Brain microvascular endothelial cell (primary cell): Measurements from ENCODE around the gene CNNM3.

ENCODE experiments used
- DNase-seq: peaks from one replicate; pipeline ENCODE4 v3.0.0-alpha.2; 2020
- H3K27ac ChIP-seq: fragments of 250-450 bp; sonication (Bioruptor Pico); 2 replicates; pipeline ENCODE4 v1.5.1; 2020; ENCODE audit warnings: mild to moderate bottlenecking, moderate library complexity
- H3K27me3 ChIP-seq: fragments of 250-450 bp; sonication (Bioruptor Pico); replicated peaks from 2 replicates; pipeline ENCODE4 v1.5.1; 2020; ENCODE audit warnings: mild to moderate bottlenecking
- H3K36me3 ChIP-seq: fragments of 250-450 bp; sonication (Bioruptor Pico); replicated peaks from 2 replicates; pipeline ENCODE4 v1.5.1; 2020; ENCODE audit warnings: mild to moderate bottlenecking
- H3K4me3 ChIP-seq: 2 replicates; pipeline ENCODE4 v1.5.1; 2011; ENCODE audit warnings: low read depth, mild to moderate bottlenecking, control low read depth, low read length, moderate library complexity
- in situ Hi-C: cut with HindIII; loops from 2 replicates; pipeline ENCODE4 v1.10.0; 2017; ENCODE audit warnings: low sequenced_read_pairs, low pct_ligation_motif_present
- TF ChIP-seq, protein P1 (sequence below): IDR thresholded peaks from 2 replicates; pipeline ENCODE4 v1.5.1; 2011; ENCODE audit warnings: low read depth, mild to moderate bottlenecking, moderate library complexity, low read length, control low read depth, inconsistent platforms; ENCODE audit errors: missing control alignments

Gene CNNM3

DNA sequence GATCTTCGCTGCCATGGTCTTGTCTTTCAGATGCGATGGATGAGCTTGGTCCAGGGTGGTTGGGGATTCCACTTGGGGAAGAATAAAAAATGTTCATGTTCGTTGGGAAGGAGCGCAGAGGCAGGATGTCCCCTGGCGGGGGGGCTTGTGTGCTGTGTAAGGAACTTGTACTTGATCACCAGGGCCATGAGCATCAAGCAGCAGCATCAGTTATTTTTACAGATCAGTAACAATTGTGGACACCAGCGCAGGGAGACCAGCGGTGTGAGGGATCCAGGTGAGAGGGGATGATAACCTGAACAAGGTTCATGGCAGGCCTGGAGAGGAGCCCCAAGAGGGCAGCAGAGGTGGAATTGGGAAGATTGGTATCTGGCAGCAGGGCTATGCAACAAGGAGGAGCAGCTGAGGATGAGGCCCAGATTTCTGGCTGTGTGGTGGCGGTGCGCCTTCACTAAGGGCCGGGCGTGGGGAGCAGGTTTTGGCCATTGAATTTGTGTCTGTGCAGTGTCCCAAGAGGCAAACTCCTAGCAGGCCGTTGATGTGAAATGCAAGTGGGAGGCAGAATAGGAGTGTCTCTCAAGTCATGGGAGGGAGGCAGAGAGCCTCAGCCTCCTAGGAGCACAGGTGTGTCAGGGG lies 3.9 kb downstream of the CNNM3 start:
- no peak for DNase-seq
- TF ChIP-seq, protein P1, sequence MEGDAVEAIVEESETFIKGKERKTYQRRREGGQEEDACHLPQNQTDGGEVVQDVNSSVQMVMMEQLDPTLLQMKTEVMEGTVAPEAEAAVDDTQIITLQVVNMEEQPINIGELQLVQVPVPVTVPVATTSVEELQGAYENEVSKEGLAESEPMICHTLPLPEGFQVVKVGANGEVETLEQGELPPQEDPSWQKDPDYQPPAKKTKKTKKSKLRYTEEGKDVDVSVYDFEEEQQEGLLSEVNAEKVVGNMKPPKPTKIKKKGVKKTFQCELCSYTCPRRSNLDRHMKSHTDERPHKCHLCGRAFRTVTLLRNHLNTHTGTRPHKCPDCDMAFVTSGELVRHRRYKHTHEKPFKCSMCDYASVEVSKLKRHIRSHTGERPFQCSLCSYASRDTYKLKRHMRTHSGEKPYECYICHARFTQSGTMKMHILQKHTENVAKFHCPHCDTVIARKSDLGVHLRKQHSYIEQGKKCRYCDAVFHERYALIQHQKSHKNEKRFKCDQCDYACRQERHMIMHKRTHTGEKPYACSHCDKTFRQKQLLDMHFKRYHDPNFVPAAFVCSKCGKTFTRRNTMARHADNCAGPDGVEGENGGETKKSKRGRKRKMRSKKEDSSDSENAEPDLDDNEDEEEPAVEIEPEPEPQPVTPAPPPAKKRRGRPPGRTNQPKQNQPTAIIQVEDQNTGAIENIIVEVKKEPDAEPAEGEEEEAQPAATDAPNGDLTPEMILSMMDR = no peak
- no peaks in the 10 kb centered on the region for H3K36me3 ChIP-seq
- no peaks in the 10 kb centered on the region for H3K27me3 ChIP-seq
- in situ Hi-C loops = no loop called here
- H3K4me3 ChIP-seq = no peak overlapping the region
- H3K27ac ChIP-seq = no peak overlapping the region

DNA sequence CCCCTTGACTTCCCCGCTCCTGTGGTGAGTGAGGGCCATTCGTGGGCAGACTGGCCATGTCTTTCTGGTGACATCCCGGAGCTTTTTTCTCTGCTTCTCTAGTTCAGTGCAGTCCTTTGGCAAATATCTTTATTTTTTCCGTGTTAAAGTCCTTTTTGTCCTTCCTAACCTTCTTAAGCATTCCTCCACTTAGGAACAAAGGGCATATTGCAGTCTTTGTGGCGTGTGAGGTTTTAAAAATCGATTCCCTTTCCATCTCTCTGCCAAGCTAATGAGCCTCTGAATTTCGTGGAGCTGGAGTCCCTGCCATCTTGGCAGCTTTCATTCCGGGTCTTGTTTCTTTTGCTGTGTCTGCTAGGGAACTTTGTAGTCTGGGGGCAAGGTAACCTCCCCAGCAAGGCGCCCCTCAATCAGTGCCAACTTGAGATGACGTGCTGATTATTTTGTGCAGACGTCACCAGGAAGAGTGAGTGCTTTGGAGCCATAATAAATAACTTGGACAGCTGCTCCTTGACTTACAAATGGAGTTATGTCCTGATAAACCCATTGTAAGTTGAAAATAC lies 5.1 kb downstream of the CNNM3 start:
- in situ Hi-C loops = no loop called here
- TF ChIP-seq, protein P1 = no peak
- no peaks in the 10 kb centered on the region for H3K27me3 ChIP-seq
- no peak for DNase-seq
- H3K27ac ChIP-seq = no peak overlapping the region
- no peaks in the 10 kb centered on the region for H3K36me3 ChIP-seq
- no peak overlapping the region for H3K4me3 ChIP-seq

DNA sequence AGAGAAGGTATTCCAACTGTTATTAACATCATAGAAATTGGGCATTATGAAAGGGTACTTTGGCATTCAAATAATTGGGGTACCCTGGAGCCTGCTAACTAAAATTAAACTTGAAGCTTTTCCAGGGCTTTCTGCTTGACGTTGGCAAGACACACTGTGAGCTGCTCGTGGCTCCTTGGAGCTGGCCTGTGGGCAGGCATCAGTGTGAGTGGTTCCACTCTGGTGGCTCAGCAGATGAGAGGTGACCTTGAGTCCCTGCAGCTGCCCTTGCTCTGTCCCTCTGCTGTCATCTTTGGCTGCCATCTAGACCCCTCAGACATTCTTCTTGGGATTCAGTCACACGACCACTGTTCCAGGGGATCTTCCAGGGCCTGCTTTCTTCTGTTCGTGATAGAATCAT lies 6.7 kb downstream of the CNNM3 start:
- TF ChIP-seq, protein P1 = no peak
- no peak for DNase-seq
- Histone ChIP-seq H3K36me3 (no peaks in the 10 kb centered on the region), H3K27me3 (no peaks in the 10 kb centered on the region), H3K27ac (no peak overlapping the region), H3K4me3 (no peak overlapping the region)
- in situ Hi-C loops = no loop called here

DNA sequence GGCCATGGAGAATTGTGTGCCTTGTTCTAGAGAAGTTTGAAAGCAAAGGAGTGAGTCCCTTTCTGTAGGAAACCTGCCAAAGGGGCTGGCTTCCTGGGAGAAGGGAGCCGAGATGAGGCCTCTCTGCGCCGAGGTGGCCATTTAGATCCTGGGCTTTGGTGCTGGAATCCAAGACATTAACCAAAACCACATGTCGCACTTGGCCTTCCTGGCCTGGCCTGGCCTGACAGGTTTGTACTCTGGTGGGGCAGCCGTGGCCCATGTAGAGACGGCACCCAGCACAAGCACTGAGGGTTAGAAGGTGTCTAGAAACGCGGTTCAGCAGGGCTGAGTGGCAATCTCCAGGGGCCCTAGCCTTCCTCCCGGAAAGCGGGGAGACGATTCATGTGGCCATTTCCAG lies 7.1 kb downstream of the CNNM3 start:
- no peaks in the 10 kb centered on the region for H3K36me3 ChIP-seq
- in situ Hi-C loops = no loop called here
- no peak for DNase-seq
- TF ChIP-seq, protein P1 = no peak
- H3K27ac ChIP-seq = no peak overlapping the region
- H3K4me3 ChIP-seq = no peak overlapping the region
- H3K27me3 ChIP-seq = no peaks in the 10 kb centered on the region

DNA sequence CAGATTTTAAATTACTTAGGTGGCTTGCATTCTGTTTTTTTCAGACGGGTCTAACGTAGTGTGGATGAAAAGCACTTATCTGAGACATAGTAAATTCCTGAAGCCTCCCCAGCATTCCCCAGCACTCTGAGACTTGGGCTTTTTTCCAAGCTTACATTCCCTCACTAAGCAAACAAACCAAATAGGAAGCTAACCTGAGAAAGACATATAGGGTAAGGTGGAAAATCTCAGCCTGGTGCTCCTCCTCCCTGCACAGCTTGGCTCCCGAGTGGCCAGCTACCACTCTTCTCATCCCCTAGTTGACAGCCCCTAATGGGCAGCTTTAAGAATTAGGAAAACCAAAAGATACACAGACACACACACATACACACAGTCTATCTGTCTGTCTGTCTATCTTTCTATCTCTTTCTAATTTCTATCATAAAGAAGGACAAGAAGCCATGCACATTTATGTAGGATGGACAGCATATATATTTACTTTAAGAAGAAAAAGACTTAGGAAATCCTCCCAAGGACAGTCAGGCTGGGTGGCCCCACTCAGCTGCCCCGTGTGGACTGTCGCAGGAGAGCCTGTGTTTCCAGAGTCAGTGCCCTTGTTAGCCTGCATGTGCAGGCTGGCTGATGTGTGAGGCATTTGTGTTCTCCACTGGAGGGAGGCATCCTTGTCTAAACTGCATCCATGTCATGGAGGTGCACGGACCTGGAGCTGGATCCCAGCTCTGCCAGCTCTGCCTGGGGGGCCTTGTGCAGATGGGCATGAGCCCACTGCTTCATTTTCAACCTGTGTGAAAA lies 8.2 kb downstream of the CNNM3 start:
- Histone ChIP-seq H3K36me3 (no peaks in the 10 kb centered on the region), H3K4me3 (no peak overlapping the region), H3K27ac (no peak overlapping the region), H3K27me3 (no peaks in the 10 kb centered on the region)
- in situ Hi-C loops = no loop called here
- TF ChIP-seq, protein P1 = no peak
- peak; percentile 25 for DNase-seq
